Measurements from ENCODE around the gene CABYR. TPM values are rescaled to one million over a fixed set of nuclear protein-coding genes. Genes with fewer than 3 reads are reported as not detected.
"Not testable (repeated sequence)": the region's sequence is repeated elsewhere in the genome, so short reads cannot be mapped to it uniquely, and the experiment has no call there.

The CABYR gene
- total RNA-seq, 1 donor from 2014 or later = 34.6 TPM

DNA sequence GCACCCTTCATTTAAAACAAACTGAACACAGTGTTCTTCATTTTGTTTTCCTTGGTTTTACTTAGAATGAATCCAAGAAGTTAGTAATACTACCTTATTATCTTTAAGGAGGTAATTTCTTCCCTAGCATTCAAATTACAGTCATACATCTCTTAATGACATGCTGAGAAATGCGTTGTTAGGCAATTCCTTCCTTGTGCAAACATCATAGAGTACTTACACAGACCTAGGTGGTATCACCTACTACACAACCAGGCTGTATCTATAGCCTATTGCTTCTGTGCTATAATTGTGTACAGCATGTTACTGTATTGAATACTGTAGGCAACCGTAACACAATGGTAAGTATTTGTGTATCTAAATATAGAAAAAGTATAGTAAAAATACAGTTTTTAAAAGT is 8.4 kb upstream of the CABYR start:
- no peak for DNase-seq

DNA sequence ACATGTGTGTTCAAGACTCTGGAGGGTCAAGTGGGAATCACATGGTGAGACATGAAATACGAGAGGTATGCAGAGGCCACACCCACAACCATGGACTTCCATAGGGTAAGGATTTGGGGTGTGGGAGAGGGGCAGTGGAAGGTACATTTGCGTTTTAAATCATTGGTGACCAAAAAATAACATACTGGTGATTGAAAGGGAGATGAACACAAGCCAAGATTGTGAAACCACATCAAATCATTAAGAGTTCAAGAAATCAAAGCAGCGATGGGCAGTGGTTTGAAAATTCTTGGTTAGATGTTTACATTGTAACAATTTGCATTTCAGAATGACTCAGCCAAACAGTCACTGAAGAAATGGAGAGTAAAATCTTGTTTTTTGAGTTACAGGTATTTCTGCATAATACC is 1.9 kb upstream of the CABYR start:
- DNase-seq = no peak

DNA sequence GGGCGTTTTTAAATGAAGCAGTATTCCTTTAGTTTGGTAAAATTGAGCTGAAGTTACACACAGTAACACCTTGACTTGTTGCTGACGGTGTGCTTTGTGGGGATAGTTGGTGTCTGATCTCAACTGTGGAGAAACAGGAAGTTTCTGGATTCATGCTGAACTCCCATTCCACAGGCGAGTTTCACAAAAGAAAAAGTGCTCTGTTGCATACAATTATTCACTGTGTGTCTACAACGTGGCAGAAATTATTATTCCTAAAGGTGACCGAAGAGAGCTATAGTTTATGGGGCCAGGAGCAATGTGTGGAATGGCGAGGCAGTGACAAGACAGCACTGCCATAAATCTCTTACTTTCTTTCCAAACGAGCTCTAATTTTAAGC is 463 bp upstream of the CABYR start:
- no peak for DNase-seq

DNA sequence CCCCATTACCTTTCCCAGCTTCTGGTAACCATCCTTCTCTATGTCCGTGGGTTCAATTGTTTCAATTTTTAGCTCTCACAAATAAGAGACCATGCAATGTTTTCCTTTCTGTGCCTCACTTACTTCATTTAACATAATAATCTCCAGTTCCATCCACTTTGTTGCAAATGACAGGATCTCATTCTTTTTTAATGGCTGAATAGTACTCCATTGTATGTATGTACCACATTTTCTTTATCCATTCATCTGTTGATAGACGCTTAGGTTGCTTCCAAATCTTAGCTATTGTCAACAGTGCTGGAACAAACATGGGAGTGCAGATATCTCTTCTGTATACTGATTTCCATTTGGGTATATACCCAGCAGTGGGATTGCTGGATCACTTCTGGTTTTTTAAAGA is 1.8 kb downstream of the CABYR start:
- DNase-seq = no peak

DNA sequence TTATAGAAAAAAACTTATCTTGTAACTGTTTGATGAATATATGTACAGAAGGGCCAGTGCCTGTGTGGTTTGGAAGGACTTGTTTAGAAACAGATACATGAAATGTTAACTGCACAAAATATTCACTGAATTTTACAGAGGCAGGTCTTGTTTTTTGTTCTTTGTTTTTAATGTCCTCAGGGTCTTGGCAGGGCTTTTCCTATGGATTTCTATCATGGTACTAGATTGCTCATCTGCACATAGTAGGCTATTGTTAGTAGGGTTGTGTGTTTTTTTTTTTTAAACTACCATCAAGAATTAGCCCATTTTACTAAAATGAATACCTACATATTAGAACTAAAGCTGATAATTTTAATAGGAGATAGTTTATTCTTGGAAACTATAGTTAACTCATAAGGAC is 3.5 kb downstream of the CABYR start:
- no peak for DNase-seq

DNA sequence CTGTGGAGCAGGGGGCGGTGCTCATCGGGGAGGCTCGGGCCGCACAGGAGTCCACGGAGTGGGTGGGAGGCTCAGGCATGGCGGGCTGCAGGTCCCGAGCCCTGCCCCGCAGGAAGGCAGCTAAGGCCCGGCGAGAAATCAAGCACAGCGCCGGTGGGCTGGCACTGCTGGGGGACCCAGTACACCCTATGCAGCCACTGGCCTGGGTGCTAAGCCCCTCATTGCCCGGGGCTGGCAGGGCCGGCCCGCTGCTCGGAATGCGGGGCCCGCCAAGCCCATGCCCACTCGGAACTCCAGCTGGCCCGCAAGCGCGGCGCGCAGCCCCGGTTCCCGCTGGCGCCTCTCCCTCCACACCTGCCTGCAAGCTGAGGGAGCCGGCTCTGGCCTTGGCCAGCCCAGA is 10.7 kb downstream of the CABYR start:
- DNase-seq = not testable (repeated sequence)

DNA sequence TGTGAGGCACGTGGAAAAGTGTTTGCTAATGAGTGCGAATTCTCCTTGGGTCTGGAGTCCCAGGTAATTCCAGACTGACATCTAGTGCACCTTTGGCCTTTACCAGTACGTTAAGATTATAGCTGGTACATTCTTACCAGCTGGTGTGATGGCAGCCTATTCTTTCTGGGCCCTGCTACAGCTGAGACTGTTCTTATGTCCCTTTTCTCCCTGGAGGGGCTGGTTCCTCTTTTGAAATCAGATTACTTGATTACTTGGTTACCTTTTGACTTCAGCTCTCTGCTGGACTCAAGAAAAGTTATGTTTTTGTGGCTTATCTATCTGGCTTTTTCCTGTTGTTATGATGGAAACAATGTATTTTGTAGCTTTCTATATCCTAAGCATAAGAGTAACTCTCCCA is 14.5 kb downstream of the CABYR start:
- DNase-seq = no peak

DNA sequence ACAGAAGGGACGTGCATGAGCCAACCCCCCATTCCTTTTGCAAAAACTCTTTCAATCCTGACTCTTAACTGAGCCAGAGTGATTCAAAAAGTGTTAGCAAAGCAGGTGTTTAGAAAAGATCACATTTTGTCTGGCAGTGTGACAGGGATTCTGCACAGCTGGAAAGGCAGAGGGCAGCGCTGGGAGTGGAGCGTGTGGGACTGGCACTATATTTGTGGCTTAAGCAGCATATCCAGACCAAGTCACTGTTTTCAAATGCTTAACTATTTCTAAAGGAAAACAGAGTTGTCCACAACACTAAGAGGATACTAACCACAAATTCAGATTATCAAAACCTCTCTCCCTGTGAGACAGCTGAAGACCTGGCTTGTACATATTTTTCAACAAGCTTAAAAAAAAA is 19.0 kb downstream of the CABYR start:
- DNase-seq = no peak

DNA sequence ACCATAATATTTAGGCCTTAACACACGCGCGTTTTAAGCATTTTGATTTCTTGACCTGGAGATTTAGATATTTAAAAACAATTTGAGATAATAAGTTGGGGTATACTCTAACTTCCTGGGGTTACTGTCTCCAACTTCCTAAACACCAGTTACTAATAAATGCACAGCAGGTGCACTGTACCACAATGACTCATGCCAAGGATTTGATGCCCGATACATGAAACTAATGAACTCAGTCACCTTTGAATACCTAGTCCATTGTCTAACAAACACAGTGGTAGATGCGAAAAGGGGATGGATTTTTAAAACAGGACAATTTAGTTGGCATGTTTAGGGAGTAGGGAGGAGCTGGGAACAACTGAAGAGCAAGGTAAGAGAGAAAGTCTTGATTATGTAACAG is 21.2 kb downstream of the CABYR start:
- DNase-seq = no peak

DNA sequence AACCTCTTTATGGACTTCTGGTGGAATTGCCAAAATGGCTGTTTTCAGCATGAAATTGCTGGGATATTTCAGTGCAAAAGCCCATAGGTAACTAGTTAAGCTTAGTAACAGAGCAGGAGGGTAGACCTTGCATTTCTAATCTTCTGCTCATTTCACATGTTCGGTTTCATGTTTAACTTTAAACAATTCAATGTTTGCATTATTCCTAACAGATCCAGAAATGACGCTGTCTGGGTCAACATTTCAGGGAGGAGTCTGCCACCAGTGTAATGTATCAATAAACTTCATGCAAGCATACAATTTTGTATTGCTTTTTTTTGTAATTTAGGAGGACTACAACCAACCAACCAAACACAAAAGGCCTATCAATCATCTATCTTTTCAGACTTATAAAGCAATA is 22.4 kb downstream of the CABYR start:
- no peak for DNase-seq

DNA sequence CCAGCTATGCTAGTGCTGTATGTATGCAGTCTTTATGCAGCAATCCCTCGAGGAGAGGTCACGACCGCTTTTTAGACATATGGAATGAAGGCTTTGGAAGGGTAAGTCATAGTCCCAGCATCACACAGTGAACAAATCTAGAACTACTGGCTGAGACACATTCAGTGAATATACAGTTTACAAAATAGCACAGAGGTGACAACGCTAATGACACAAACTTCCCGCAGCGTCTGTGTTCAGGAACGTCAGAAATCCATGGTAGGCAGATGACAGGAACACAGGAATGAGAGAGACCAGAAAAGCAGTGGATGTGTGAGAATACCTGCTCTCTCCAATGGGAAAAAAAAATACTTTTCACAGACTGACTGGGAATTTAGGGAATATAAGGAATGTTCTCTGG is 29.6 kb downstream of the CABYR start:
- DNase-seq = no peak

DNA sequence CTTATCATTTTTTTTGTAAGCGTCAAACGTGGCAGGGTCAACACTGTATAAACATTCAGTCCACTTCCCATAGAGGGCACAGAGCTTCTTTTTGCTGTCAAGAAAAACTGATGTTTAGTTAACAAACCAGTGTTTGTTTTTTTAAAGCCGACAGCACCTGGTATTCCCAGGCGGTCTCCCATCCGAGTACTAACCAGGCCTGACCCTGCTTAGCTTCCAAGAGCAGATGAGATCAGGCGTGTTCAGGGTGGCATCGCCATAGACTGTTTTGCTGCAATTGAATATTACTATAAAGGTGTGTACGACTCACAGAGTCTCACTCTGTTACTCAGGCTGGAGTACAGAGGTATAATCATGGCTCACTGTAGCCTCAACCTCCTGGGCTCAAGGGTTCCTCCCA is 31.5 kb downstream of the CABYR start:
- no peak for DNase-seq

DNA sequence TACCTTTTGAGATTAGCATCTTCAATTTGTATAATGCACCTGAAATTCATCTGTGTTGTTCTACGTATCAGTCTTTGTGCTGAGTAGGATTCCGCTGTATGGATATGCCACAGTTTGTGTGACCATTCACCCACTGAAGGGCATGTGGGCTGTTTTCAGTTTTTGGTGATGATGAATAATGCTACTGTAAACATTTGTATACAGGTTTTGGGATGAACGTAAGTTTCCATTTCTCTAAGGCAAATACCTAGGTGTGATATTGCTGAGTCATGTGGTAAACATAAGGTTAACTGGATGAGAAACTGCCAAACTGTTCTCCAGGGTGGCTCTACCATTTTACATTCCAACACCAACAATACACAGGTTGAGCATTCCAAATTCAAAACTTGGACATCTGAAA is 35.1 kb downstream of the CABYR start:
- no peak for DNase-seq

DNA sequence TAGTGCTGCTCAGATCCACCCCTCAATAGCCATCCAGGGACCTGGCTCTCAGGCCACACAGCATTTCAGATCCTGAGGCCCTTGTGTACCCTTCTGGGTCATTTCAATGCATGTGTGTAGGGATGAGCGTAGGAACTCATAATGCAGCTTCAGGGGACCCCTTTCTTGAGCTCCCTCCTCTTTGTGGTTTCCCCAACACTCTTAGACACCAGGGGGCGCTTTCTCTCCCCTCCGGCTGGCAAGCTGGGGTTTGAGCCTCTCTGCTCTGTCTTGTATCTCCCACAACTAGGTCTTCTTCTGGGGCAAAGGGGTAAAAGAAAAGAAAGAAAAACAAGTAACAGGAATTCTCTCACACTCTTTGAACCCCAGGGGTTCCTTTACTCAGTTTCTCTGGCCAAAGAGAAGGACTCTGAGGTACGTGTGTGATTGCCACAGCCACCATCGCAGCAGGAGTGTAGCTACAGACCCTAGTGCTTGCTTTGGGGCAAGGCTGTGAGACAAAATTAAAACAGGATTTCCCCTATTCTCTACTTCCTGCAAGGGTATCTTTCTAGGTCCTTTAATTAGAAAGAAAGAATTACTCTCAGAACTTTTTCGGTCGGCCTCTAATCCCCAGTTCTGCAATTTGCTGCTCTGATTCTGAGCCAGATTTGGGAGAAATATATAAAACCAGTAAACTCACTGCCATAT is 38.0 kb downstream of the CABYR start:
- DNase-seq = peak; percentile 28

DNA sequence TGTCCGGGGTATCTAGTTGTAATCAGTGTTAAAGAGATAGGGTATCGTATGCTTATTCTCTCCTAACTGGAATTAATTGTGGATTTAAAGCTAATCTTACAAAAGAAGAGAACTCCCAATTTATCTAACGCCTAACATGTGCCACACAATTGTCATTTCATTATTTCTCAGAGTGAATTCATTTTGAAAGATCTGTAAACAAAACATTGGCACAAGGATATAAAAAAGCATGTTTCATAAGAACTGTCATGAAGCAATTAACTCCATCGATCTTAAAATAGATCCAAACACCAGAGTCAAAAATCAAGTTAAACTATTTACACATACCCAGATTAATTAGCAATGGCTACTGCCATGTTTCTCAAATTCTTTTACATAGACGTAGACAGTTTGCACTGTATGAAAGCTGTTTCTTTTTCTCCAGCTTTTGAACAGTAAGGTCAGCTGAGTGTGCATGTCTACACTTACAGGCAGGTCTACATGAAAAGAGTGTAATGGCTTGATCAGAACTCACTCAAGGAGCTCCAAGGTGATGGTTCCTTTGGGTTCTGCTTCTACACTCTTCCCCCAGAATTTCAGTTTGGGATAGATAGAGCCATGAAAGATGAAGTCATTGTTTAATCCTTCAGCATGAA is 38.8 kb downstream of the CABYR start:
- no peak for DNase-seq

DNA sequence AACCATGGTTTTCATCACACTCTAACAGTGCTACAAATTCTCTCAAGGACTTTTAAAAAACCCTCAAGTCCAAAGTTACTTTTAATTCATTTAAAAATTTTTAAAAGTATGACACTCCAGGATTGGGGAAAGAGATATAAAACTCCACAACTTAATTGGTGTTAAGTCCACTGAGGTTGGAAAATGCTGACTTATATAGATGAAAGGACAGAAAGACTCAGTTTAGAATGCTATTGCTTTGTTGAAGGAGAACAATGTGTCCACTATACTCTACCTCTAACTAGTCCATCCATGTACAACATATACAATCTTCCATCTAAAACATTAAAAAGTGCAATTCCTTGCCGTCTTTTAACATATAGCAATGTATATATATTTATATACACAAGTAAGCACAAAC is 41.2 kb downstream of the CABYR start:
- no peak for DNase-seq

DNA sequence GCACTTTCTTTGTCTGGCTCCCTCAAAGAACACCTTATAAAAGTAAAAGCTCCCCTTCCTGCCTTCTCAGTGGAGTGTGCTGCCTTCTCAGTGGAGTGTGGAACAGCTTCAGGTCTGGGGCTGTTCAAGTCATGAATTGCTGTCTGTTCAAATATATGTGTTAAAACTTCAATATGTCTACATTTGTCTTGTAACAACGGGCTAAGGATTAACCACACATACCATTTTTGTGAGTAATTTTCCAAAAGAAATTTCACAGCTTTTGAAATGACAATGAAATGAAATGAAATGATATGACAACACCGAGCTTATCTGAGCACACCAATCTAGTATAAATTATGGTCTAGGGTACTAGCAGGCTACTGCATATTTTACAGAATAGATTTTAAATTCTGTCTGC is 42.9 kb downstream of the CABYR start:
- no peak for DNase-seq

DNA sequence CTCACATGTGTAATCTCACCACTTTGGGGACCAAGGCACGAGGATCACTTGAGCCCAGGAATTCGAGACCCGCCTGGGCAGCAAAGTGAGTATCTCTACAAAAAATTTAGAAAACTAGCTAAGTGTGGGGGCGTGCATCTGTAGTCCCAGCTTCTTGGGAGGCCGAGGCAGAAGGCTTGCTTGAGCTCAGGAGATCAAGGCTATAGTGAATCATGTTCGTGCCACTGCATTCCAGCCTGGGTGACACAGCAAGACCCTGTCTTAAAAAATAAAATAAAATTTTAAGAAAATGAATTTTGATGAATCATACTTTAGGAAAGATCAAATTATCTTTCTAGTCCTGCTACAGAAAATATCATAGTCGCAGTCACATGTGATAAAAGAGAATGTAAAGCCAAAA is 46.9 kb downstream of the CABYR start:
- DNase-seq = no peak

DNA sequence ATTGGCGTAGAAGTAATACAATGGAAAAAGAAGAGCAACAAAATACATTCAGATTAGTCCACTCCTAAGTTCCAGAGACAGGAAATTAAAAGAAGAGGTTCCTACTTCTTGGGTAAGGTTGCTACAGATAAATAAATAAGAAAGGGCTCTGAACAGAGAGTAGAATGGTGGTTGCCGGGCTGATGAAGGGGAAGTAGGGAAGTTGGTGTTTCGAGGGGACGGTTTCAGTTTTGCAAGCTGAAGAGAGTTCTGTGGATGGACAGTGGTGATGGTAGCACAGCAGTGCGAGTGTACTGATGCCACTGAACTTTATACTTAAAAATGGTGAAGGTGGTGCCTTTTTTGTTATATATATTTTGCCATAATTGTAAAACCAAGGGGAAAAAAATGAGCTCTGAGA is 48.2 kb downstream of the CABYR start:
- no peak for DNase-seq

DNA sequence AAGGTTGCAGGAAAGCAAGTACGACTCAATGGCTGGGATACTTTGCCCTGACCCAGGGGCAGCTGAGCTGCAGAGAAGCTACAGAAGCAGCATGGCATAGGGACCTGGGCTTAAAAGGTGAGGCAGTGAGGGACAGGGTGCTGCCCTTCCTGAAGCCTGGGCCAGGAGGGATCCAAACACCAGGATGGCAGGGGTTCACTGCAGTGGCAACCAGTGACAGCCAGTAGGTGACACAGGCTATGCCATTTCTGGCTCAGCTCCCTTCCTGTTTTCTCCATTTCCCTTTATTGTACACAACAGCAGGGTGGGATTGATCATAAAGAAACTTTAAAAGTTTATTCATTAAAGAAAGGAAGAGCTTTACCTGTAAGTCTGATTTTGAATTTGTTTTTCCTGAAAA is 48.8 kb downstream of the CABYR start:
- DNase-seq = no peak

DNA sequence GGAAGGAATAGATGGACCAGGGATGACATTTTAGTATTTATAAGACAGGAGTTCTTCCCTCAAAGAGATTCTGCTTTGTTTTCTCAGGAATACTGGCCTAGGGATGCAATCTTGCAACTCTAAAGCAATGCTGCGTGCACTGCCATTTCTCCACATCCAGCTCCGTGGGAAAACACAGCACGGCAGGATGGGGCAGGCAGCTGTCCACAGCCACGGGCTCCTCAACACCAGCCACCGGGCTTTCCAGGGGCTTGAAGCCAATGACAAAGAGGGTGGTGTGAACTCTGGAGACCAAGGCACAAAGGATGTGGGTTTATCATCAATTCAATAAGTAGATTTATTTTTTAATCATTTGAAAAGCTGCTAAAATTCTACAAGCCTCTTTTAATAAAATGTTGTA is 49.3 kb downstream of the CABYR start:
- no peak for DNase-seq

DNA sequence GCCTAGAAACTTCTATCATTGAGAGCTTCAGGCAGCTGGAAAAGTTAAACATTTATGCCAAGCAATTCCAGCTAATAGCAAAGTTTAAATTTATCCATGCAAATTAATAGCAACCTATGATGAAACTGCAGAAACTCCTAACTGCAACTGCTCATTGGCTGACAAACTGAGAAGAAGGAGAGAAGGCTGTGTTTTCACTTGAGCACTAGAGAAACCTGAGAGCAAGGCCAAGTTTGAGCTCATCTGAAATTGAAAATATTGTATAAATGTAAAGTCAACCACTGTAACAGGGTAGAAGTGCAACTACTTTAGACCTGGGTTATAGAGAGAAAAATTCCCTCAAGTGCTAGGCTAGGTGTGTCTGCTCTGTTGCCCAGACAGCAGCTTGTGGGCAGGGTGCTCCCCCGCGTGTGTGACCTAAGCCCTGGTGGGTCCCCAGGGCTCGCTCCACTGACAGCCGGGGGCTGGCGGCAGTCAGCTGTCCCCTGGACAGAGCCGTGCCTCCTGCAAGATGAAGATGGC is 50.2 kb downstream of the CABYR start:
- DNase-seq = no peak

DNA sequence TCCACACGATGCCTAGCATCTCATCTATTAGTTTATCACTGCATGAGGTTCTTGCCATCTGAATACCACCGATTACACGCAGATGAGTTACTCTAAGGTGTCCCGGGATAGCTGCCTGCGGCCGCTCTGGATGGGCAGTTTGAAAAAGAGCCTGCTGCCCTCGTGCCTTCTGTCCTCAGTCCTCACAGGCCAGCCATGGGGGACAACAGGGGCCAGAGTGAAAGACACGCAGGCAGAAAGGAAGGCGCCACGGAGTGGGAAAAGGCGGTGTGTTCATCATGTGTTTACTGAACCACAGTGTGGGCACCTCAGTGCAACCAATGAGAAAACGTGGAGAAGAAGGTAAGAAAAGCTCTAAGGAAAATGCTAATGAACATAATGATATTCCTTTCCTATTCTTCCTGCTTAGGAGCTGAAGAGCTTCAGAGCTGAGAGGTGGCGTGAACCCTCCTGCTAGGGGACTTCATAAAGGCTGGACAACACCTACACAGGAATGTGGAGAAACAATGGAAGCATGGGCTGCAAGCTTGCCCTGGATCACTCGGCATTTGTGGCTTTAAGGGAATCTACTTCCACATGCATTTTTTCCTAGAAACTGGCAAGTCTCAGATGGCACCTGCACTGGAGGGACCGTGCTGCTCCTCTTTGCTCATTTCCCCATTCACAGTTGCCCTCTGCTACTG is 50.9 kb downstream of the CABYR start:
- no peak for DNase-seq

DNA sequence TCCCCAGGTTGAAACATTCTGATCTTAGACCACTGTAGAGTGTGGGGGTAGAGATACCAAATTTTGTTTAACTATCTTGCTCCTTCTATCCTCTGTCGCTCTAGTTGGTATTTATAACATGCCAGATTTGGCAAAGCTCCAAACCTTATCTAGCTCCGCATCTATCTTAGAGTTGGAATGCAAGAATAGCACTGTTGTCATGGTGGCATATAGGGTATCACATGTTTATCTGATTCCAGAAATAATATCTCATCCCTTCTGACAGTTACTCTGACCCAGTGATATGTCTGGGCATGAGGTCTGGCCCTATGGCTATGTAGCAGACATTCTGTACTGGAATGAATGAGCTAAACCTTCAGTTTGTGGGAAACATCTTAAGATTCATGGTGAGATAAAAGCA is 51.7 kb downstream of the CABYR start:
- DNase-seq = no peak
